CD8-positive, alpha-beta memory T cell (primary cell): ENCODE results near the gene UBE2D1. TPM values are rescaled to one million over a fixed set of nuclear protein-coding genes. Genes with fewer than 3 reads are reported as not detected.

Experiments used
- CTCF ChIA-PET: fragments of 350-600 bp; sonication (Branson Sonifier 250); formaldehyde crosslinking; loops from one replicate; lab custom pipeline; 2021; ENCODE audit warnings: antibody characterized with exemption; lab: Charles Lee
- POLR2A ChIA-PET: fragments of 350-600 bp; sonication (Branson Sonifier 250); formaldehyde crosslinking; loops from one replicate; lab custom pipeline; 2021; ENCODE audit warnings: antibody characterized with exemption; lab: Charles Lee
- DNase-seq, 5 donors: peaks; one replicate each; pipeline versions ENCODE4 v3.0.0 to v3.0.0-alpha.2; 2020 to 2022; ENCODE audit warnings: mixed read lengths in 1 of 5
- H3K27ac ChIP-seq: one replicate; pipeline ENCODE4 v1.7.0; 2013; ENCODE audit warnings: low read depth, mild to moderate bottlenecking, low read length, moderate library complexity
- H3K27me3 ChIP-seq: 2 replicates; pipeline ENCODE4 v1.7.0; 2013; ENCODE audit warnings: low read length, mild to moderate bottlenecking; ENCODE audit not compliant: insufficient read depth, poor library complexity, severe bottlenecking
- H3K36me3 ChIP-seq: 2 replicates; pipeline ENCODE4 v1.7.0; 2013; ENCODE audit warnings: mild to moderate bottlenecking, low read length, moderate library complexity; ENCODE audit not compliant: insufficient read depth
- H3K4me1 ChIP-seq: 2 replicates; pipeline ENCODE4 v1.7.0; 2013; ENCODE audit warnings: mild to moderate bottlenecking, low read length, moderate library complexity; ENCODE audit not compliant: insufficient read depth
- H3K4me3 ChIP-seq: 2 replicates; pipeline ENCODE4 v1.7.0; 2013; ENCODE audit warnings: mild to moderate bottlenecking, low read length
- H3K9me3 ChIP-seq: 2 replicates; pipeline ENCODE4 v1.7.0; 2013; ENCODE audit warnings: mild to moderate bottlenecking, low read length
- H3K27ac Mint-ChIP-seq, 8 donors: one replicate each; pipeline ENCODE4 v1.8.0; 2020 to 2021; ENCODE audit warnings: mixed read lengths in 8 of 8, mild to moderate bottlenecking in 6 of 8, inconsistent platforms in 3 of 8, moderate library complexity in 3 of 8
- H3K27me3 Mint-ChIP-seq, 2 donors: one replicate each; pipeline ENCODE4 v1.8.0; 2020 to 2021; ENCODE audit warnings: mixed read lengths in 2 of 2, mild to moderate bottlenecking in 1 of 2, moderate library complexity in 1 of 2
- H3K36me3 Mint-ChIP-seq, 3 donors: one replicate each; pipeline ENCODE4 v1.8.0; 2020 to 2021; ENCODE audit warnings: mixed read lengths in 3 of 3, inconsistent platforms in 1 of 3, mild to moderate bottlenecking in 1 of 3
- H3K4me1 Mint-ChIP-seq, 3 donors: one replicate each; pipeline ENCODE4 v1.8.0; 2020 to 2021; ENCODE audit warnings: mixed read lengths in 3 of 3, inconsistent platforms in 1 of 3, mild to moderate bottlenecking in 1 of 3
- H3K4me3 Mint-ChIP-seq, 7 donors: one replicate each; pipeline ENCODE4 v1.8.0; 2020 to 2021; ENCODE audit warnings: mixed read lengths in 7 of 7, mild to moderate bottlenecking in 6 of 7, moderate library complexity in 4 of 7, inconsistent platforms in 2 of 7
- H3K9me3 Mint-ChIP-seq, 5 donors: one replicate each; pipeline ENCODE4 v1.8.0; 2020 to 2022; ENCODE audit warnings: mixed read lengths in 5 of 5, mild to moderate bottlenecking in 3 of 5, moderate library complexity in 2 of 5, inconsistent platforms in 1 of 5
- polyA plus RNA-seq: library from polyadenylated mRNA; unstranded; fragments of 300-500 nt; fragmentation: Illumina TruSeq; gene quantifications from one replicate; pipeline ENCODE4 v1.2.3, GENCODE V29; 2021
- total RNA-seq, 2 experiments: library from RNA; stranded (reverse); gene quantifications; one replicate each; pipeline ENCODE4 v1.2.3, GENCODE V29; 2021

UBE2D1 gene
- total and polyA plus RNA-seq, 3 experiments from 2014 or later = 16.5 to 18.3 (median 16.6) TPM

- no peaks in the 10 kb centered on the region for H3K9me3 Mint-ChIP-seq
- H3K36me3 Mint-ChIP-seq = peaks cover 3 to 45% (median 11%) of the 10 kb centered on the region in 3 donors
- Histone ChIP-seq H3K36me3 (peaks cover 20% of the 10 kb centered on the region), H3K9me3 (no peaks in the 10 kb centered on the region), H3K27me3 (no peaks in the 10 kb centered on the region), H3K4me3 (peak within 1 kb of the TSS; percentile 75), H3K4me1 (peaks cover 34% of the 10 kb centered on the region), H3K27ac (peak within 1 kb of the TSS; percentile 68)
- peak; percentile 92 to 96 (median 94) for DNase-seq
- peak within 1 kb of the TSS; percentile 88 to 99 (median 97) for H3K27ac Mint-ChIP-seq
- ChIA-PET POLR2A (interaction anchor here (0.6 to 2.6 kb wide), 5 partner anchors 10 to 117 kb away, joined by 3 to 25 read pairs (median 4); partner anchors contain the start of genes CISD1 and IPMK), CTCF (interaction anchor here (1.0 to 2.3 kb wide), 15 partner anchors 9 to 122 kb away, joined by 3 to 19 read pairs (median 5); partner anchors contain the start of genes CISD1, IPMK and UBE2D1)
- peaks cover 0 to 6% of the 10 kb centered on the region in 2 donors for H3K27me3 Mint-ChIP-seq
- H3K4me1 Mint-ChIP-seq = peaks cover 43 to 66% (median 59%) of the 10 kb centered on the region in 3 donors
- H3K4me3 Mint-ChIP-seq = peak within 1 kb of the TSS; percentile 93 to 98 (median 97)
These were observed 50.4 kb downstream of the UBE2D1 start, which contains the start of gene TFAM for GRCh38 chr10:58384999-58385783. Gene TFAM (plus strand): TSS chr10:58385410. CDS start chr10:58385548, 138 bp downstream.

GRCh38 chr10:58385784-58386112 lies 50.9 kb downstream of the UBE2D1 start:
- peaks cover 3 to 51% (median 12%) of the 10 kb centered on the region in 3 donors for H3K36me3 Mint-ChIP-seq
- H3K36me3 ChIP-seq = peaks cover 20% of the 10 kb centered on the region
- H3K27ac Mint-ChIP-seq = peak overlapping the region; percentile 88 to 99 (median 97)
- peak overlapping the region; percentile 68 for H3K27ac ChIP-seq
- H3K27me3 ChIP-seq = no peaks in the 10 kb centered on the region
- H3K4me3 Mint-ChIP-seq = peak overlapping the region; percentile 93 to 98 (median 97)
- no peaks in the 10 kb centered on the region for H3K9me3 Mint-ChIP-seq
- peaks cover 36% of the 10 kb centered on the region for H3K4me1 ChIP-seq
- H3K9me3 ChIP-seq = no peaks in the 10 kb centered on the region
- H3K27me3 Mint-ChIP-seq = peaks cover 0 to 6% of the 10 kb centered on the region in 2 donors
- peak in 1 of 5 donors; percentile 2 for DNase-seq
- peak overlapping the region; percentile 75 for H3K4me3 ChIP-seq
- peaks cover 45 to 69% (median 62%) of the 10 kb centered on the region in 3 donors for H3K4me1 Mint-ChIP-seq
- ChIA-PET POLR2A (interaction anchor here (1.0 to 2.6 kb wide), 4 partner anchors 11 to 117 kb away, joined by 3 to 25 read pairs (median 4); partner anchors contain the start of genes CISD1 and IPMK), CTCF (interaction anchor here (1.0 to 2.3 kb wide), 14 partner anchors 8 to 123 kb away, joined by 3 to 19 read pairs (median 6); partner anchors contain the start of genes CISD1, IPMK and UBE2D1)

- no peak for DNase-seq
- Mint-ChIP-seq H3K9me3 (no peaks in the 10 kb centered on the region), H3K27me3 (peaks cover 0 to 6% of the 10 kb centered on the region in 2 donors), H3K4me3 (no peak overlapping the region), H3K27ac (peak overlapping the region in 1 of 8 donors; percentile 41), H3K4me1 (peaks cover 51 to 74% (median 63%) of the 10 kb centered on the region in 3 donors), H3K36me3 (peaks cover 9 to 75% (median 15%) of the 10 kb centered on the region in 3 donors)
- Histone ChIP-seq H3K9me3 (no peaks in the 10 kb centered on the region), H3K27ac (no peak overlapping the region), H3K27me3 (no peaks in the 10 kb centered on the region), H3K4me1 (peaks cover 30% of the 10 kb centered on the region), H3K36me3 (peaks cover 40% of the 10 kb centered on the region), H3K4me3 (no peak overlapping the region)
- POLR2A ChIA-PET = no interaction called here
- CTCF ChIA-PET = no interaction called here
These were observed 54.2 kb downstream of the UBE2D1 start for GRCh38 chr10:58389024-58389423.

GRCh38 chr10:58393317-58393716 lies 58.5 kb downstream of the UBE2D1 start:
- Mint-ChIP-seq H3K36me3 (peaks cover 14 to 87% (median 31%) of the 10 kb centered on the region in 3 donors), H3K9me3 (no peaks in the 10 kb centered on the region), H3K4me1 (peaks cover 26 to 37% (median 32%) of the 10 kb centered on the region in 3 donors), H3K27me3 (no peaks in the 10 kb centered on the region), H3K4me3 (no peak overlapping the region), H3K27ac (no peak overlapping the region)
- Histone ChIP-seq H3K27me3 (no peaks in the 10 kb centered on the region), H3K36me3 (peaks cover 60% of the 10 kb centered on the region), H3K4me3 (no peak overlapping the region), H3K27ac (no peak overlapping the region), H3K9me3 (no peaks in the 10 kb centered on the region), H3K4me1 (peaks cover 4% of the 10 kb centered on the region)
- CTCF ChIA-PET = interaction anchor here (1.9 kb wide), 1 partner anchor 8 kb away, joined by 5 read pairs; the partner anchor contains the start of gene TFAM
- no peak for DNase-seq
- POLR2A ChIA-PET = no interaction called here

- Mint-ChIP-seq H3K9me3 (no peaks in the 10 kb centered on the region), H3K36me3 (peaks cover 11 to 79% (median 28%) of the 10 kb centered on the region in 3 donors), H3K27me3 (no peaks in the 10 kb centered on the region), H3K4me1 (peaks cover 21 to 26% (median 23%) of the 10 kb centered on the region in 3 donors), H3K4me3 (no peak overlapping the region), H3K27ac (peak overlapping the region in 1 of 8 donors; percentile 61)
- Histone ChIP-seq H3K4me3 (no peak overlapping the region), H3K27me3 (no peaks in the 10 kb centered on the region), H3K9me3 (no peaks in the 10 kb centered on the region), H3K36me3 (peaks cover 49% of the 10 kb centered on the region), H3K4me1 (peaks cover 4% of the 10 kb centered on the region), H3K27ac (no peak overlapping the region)
- DNase-seq = no peak
- ChIA-PET POLR2A (no interaction called here), CTCF (interaction anchor here (1.9 kb wide), 1 partner anchor 10 kb away, joined by 5 read pairs; the partner anchor contains the start of gene TFAM)
These were observed 59.7 kb downstream of the UBE2D1 start for GRCh38 chr10:58394471-58394870.

GRCh38 chr10:58396057-58396456 lies 61.3 kb downstream of the UBE2D1 start:
- Histone ChIP-seq H3K27ac (no peak overlapping the region), H3K9me3 (no peaks in the 10 kb centered on the region), H3K4me3 (no peak overlapping the region), H3K27me3 (no peaks in the 10 kb centered on the region), H3K4me1 (no peaks in the 10 kb centered on the region), H3K36me3 (peaks cover 41% of the 10 kb centered on the region)
- Mint-ChIP-seq H3K4me1 (peaks cover 13 to 16% (median 14%) of the 10 kb centered on the region in 3 donors), H3K36me3 (peaks cover 11 to 69% (median 26%) of the 10 kb centered on the region in 3 donors), H3K4me3 (no peak overlapping the region), H3K9me3 (no peaks in the 10 kb centered on the region), H3K27me3 (no peaks in the 10 kb centered on the region), H3K27ac (no peak overlapping the region)
- ChIA-PET POLR2A (no interaction called here), CTCF (no interaction called here)
- no peak for DNase-seq

GRCh38 chr10:58397830-58398229 lies 63.0 kb downstream of the UBE2D1 start:
- CTCF ChIA-PET = no interaction called here

More at GRCh38 chr10:58397830-58398229, 63.0 kb downstream of the UBE2D1 start:
- Mint-ChIP-seq H3K27me3 (no peaks in the 10 kb centered on the region), H3K9me3 (no peaks in the 10 kb centered on the region), H3K4me1 (peaks cover 0 to 3% (median 1%) of the 10 kb centered on the region in 3 donors), H3K4me3 (no peak overlapping the region), H3K36me3 (peaks cover 5 to 58% (median 30%) of the 10 kb centered on the region in 3 donors), H3K27ac (peak overlapping the region in 1 of 8 donors; percentile 47)
- H3K4me3 ChIP-seq = no peak overlapping the region
- H3K4me1 ChIP-seq = no peaks in the 10 kb centered on the region
- H3K27ac ChIP-seq = no peak overlapping the region
- H3K27me3 ChIP-seq = no peaks in the 10 kb centered on the region
- POLR2A ChIA-PET = interaction anchor here (1.3 kb wide), 1 partner anchor 12 kb away, joined by 4 read pairs; no protein-coding TSS in a partner anchor
- H3K9me3 ChIP-seq = no peaks in the 10 kb centered on the region
- no peak for DNase-seq
- H3K36me3 ChIP-seq = peaks cover 26% of the 10 kb centered on the region
